ENCODE results near the gene RABGAP1L.

RABGAP1L gene

GRCh38 chr1:174189428-174190062 lies 30.2 kb downstream of the RABGAP1L start:
- DNase-seq: no peak
- Histone ChIP-seq H3K9me3 (no peaks in the 10 kb centered on the region), H3K27me3 (no peaks in the 10 kb centered on the region), H3K36me3 (no peaks in the 10 kb centered on the region), H3K4me1 (no peaks in the 10 kb centered on the region), H3K4me3 (ENCODE audit: low read depth, low read length) (no peak overlapping the region)
- TF ChIP-seq, protein P1, sequence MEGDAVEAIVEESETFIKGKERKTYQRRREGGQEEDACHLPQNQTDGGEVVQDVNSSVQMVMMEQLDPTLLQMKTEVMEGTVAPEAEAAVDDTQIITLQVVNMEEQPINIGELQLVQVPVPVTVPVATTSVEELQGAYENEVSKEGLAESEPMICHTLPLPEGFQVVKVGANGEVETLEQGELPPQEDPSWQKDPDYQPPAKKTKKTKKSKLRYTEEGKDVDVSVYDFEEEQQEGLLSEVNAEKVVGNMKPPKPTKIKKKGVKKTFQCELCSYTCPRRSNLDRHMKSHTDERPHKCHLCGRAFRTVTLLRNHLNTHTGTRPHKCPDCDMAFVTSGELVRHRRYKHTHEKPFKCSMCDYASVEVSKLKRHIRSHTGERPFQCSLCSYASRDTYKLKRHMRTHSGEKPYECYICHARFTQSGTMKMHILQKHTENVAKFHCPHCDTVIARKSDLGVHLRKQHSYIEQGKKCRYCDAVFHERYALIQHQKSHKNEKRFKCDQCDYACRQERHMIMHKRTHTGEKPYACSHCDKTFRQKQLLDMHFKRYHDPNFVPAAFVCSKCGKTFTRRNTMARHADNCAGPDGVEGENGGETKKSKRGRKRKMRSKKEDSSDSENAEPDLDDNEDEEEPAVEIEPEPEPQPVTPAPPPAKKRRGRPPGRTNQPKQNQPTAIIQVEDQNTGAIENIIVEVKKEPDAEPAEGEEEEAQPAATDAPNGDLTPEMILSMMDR (IDR thresholded peaks at IDR 0.05; ENCODE audit: low read depth, low read length): no peak

GRCh38 chr1:174190691-174191199 lies 31.4 kb downstream of the RABGAP1L start:
- Histone ChIP-seq H3K27me3 (no peaks in the 10 kb centered on the region), H3K4me1 (no peaks in the 10 kb centered on the region), H3K4me3 (ENCODE audit: low read depth, low read length) (no peak overlapping the region), H3K9me3 (no peaks in the 10 kb centered on the region), H3K36me3 (no peaks in the 10 kb centered on the region)
- no peak for DNase-seq
- TF ChIP-seq, protein P1 (IDR thresholded peaks at IDR 0.05; ENCODE audit: low read depth, low read length): no peak

DNA sequence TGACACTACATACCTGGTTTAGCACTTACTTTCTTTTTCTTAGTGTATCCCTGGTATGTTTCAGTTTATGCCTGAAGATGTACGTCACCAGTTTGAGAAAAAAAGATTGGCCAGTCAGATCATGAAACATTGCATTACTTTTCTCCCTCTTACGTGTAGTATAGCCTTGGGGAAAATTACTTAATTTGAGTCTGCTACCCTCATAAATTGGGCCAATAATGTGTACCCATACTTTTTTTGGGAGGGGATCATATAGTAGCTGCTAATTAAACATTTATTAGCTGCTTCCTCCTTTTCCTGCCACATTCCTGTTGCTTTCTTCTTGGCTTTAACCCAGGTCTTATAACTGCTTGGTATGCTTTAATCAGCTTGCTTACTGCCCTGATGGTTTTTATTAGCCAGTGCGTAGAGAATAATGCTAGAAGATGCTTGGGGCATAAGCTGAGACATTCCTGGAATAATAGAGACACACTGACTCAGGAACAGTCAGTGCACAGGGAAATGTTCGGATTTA lies 32.1 kb downstream of the RABGAP1L start:
- TF ChIP-seq, protein P1 (IDR thresholded peaks at IDR 0.05; ENCODE audit: low read depth, low read length): no peak
- no peak for DNase-seq
- H3K4me3 ChIP-seq (ENCODE audit: low read depth, low read length): no peak overlapping the region

GRCh38 chr1:174194461-174194860 lies 35.1 kb downstream of the RABGAP1L start:
- TF ChIP-seq, protein P1 (IDR thresholded peaks at IDR 0.05; ENCODE audit: low read depth, low read length): no peak
- H3K9me3 ChIP-seq: no peaks in the 10 kb centered on the region
- no peak for DNase-seq
- H3K27me3 ChIP-seq: no peaks in the 10 kb centered on the region
- H3K4me1 ChIP-seq: no peaks in the 10 kb centered on the region
- H3K4me3 ChIP-seq (ENCODE audit: low read depth, low read length): no peak overlapping the region
- no peaks in the 10 kb centered on the region for H3K36me3 ChIP-seq

More for the DNA sequence above, 32.1 kb downstream of the RABGAP1L start:
- no peaks in the 10 kb centered on the region for H3K4me1 ChIP-seq
- no peaks in the 10 kb centered on the region for H3K9me3 ChIP-seq
- no peaks in the 10 kb centered on the region for H3K36me3 ChIP-seq
- no peaks in the 10 kb centered on the region for H3K27me3 ChIP-seq

DNA sequence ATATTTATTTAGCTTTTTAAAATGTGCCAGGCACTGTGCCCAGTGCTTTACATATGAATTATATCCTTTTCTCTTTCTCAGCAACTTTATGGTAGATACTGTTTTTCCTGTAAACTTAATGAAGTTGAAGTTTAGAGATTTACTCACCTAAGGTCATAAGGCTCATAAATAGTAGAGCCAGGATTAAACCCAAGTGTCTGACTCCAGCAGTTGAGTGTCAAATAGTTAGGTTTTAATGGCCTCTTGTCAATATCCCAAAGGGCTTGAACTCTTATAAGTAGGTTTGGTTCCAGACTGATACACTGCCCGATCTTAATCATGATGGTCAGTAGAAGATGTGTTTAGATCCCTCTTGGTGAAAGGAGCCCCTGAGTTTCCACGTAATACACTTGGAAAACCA lies 37.8 kb downstream of the RABGAP1L start:
- Histone ChIP-seq H3K9me3 (no peaks in the 10 kb centered on the region), H3K4me3 (ENCODE audit: low read depth, low read length) (no peak overlapping the region), H3K4me1 (no peaks in the 10 kb centered on the region), H3K36me3 (no peaks in the 10 kb centered on the region), H3K27me3 (no peaks in the 10 kb centered on the region)
- DNase-seq: no peak
- TF ChIP-seq, protein P1 (IDR thresholded peaks at IDR 0.05; ENCODE audit: low read depth, low read length): no peak

DNA sequence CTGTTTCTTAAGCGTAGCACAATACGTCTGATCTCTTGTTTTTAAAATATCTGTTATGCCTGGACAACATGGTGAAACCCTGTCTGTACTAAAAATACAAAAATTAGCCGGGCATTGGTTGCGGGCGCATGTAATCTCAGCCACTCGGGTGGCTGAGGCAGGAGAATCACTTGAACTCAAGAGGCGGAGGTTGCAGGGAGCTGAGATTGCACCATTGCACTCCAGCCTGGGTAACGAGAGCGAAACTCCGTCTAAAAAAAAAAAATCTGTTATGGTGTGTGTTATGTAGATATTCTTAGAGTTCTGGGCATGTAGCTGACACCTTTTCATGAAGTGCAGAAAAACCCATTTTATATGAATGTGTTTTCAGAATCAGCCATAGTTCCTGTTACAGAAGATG lies 38.2 kb downstream of the RABGAP1L start:
- Histone ChIP-seq H3K4me3 (ENCODE audit: low read depth, low read length) (no peak overlapping the region), H3K9me3 (no peaks in the 10 kb centered on the region), H3K36me3 (no peaks in the 10 kb centered on the region), H3K4me1 (no peaks in the 10 kb centered on the region), H3K27me3 (no peaks in the 10 kb centered on the region)
- no peak for DNase-seq
- TF ChIP-seq, protein P1 (IDR thresholded peaks at IDR 0.05; ENCODE audit: low read depth, low read length): no peak

Measured in BE2C (cell line).